ENCODE results near the gene SAMD4B. TPM values are rescaled to one million over a fixed set of nuclear protein-coding genes. Genes with fewer than 3 reads are reported as not detected.

Gene SAMD4B
- total RNA-seq, 1 experiment from 2014 or later = 80.4 TPM

DNA sequence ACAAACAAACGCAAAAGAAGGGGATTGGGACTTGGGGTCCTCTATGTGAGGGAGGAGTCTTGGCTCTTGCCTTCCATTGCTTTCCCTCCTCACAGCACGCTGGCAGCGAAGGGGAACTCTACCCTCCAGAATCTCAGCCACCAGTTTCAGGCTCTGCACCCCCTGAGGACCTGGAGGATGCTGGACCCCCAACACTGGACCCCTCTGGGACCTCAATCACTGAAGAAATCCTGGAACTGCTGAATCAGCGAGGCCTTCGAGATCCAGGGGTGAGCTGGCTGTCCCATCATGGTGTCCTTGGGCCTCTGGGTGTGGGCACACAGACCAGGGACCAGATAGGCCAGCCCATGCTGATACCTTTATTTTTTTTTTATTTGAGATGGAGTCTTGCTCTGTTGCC, 79.8 kb downstream of the SAMD4B start:
- no peaks in the 10 kb centered on the region for H3K9me3 ChIP-seq (ENCODE audit: low read length)
- no TSS peak for BruUV-seq (replicated peaks)
- no peak for ATAC-seq
- H3K4me1 ChIP-seq (ENCODE audit: insufficient read depth, low read length) = no peaks in the 10 kb centered on the region
- POLR2A ChIA-PET (ENCODE audit: unreplicated experiment) = no interaction called here
- H3K9me2 ChIP-seq (replicated peaks; ENCODE audit: low read length) = no peaks in the 10 kb centered on the region
- no peak overlapping the region for H3K27ac ChIP-seq (ENCODE audit: low read length)
- no peaks in the 10 kb centered on the region for H3K36me3 ChIP-seq (ENCODE audit: low read depth, low read length)
- no peak overlapping the region for H3K4me2 ChIP-seq (ENCODE audit: low read length)
- TF ChIP-seq EZH2 (IDR thresholded peaks at IDR 0.05; ENCODE audit: low read length, unreplicated experiment) (no peak), EZH2phosphoT487 (IDR thresholded peaks at IDR 0.05; ENCODE audit: borderline replicate concordance, low read length) (no peak)
- TF ChIP-seq, protein P1, sequence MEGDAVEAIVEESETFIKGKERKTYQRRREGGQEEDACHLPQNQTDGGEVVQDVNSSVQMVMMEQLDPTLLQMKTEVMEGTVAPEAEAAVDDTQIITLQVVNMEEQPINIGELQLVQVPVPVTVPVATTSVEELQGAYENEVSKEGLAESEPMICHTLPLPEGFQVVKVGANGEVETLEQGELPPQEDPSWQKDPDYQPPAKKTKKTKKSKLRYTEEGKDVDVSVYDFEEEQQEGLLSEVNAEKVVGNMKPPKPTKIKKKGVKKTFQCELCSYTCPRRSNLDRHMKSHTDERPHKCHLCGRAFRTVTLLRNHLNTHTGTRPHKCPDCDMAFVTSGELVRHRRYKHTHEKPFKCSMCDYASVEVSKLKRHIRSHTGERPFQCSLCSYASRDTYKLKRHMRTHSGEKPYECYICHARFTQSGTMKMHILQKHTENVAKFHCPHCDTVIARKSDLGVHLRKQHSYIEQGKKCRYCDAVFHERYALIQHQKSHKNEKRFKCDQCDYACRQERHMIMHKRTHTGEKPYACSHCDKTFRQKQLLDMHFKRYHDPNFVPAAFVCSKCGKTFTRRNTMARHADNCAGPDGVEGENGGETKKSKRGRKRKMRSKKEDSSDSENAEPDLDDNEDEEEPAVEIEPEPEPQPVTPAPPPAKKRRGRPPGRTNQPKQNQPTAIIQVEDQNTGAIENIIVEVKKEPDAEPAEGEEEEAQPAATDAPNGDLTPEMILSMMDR (conservative IDR thresholded peaks at IDR 0.05; ENCODE audit: low read depth, low read length) = no peak
- intact Hi-C loops (cut with micrococcal nuclease) = no loop called here
- no peaks in the 10 kb centered on the region for H3K27me3 ChIP-seq (ENCODE audit: low read length)
- H3K79me2 ChIP-seq (ENCODE audit: low read length) = no peaks in the 10 kb centered on the region
- no peak for DNase-seq
- H2AFZ ChIP-seq (ENCODE audit: low read length) = no peak overlapping the region
- no peaks in the 10 kb centered on the region for H4K20me1 ChIP-seq (ENCODE audit: low read length)
- CTCF ChIA-PET = no interaction called here
- no peaks in the 10 kb centered on the region for H3F3A ChIP-seq (ENCODE audit: low read length, unreplicated experiment)
- H3K4me3 ChIP-seq (ENCODE audit: low read length) = no peak overlapping the region
- no peak overlapping the region for H3K9ac ChIP-seq (ENCODE audit: low read length)

DNA sequence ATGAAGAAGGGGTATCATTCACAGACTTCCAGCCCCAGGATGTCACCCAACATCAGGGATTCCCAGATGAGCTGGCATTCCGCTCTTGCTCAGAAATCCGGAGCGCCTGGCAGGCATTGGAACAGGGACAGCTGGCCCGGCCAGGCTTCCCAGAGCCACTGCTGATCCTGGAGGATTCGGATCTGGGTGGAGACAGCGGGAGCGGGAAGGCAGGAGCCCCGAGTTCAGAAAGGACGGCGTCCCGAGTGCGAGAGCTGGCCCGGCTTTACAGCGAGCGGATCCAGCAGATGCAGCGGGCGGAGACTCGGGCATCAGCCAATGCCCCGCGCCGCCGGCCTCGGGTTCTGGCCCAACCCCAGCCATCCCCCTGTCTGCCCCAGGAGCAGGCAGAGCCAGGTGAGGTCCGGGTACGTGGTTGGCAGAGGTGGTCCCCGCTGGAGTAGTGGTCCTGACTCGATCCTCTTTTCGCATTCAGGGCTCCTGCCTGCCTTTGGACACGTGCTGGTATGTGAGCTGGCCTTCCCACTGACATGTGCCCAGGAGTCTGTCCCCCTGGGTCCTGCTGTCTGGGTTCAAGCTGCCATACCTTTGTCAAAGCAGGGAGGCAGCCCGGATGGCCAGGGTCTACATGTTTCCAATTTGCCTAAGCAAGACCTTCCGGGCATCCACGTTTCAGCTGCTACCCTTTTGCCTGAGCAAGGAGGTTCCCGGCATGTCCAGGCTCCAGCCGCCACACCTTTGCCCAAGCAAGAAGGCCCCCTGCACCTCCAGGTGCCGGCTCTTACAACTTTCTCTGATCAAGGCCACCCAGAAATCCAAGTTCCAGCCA, 81.3 kb downstream of the SAMD4B start:
- BruUV-seq (replicated peaks) = no TSS peak
- Histone ChIP-seq H3K4me1 (ENCODE audit: insufficient read depth, low read length) (no peaks in the 10 kb centered on the region), H3K9ac (ENCODE audit: low read length) (no peak overlapping the region), H3K36me3 (ENCODE audit: low read depth, low read length) (no peaks in the 10 kb centered on the region), H3K4me3 (ENCODE audit: low read length) (no peak overlapping the region), H3K9me2 (replicated peaks; ENCODE audit: low read length) (no peaks in the 10 kb centered on the region), H3K4me2 (ENCODE audit: low read length) (no peak overlapping the region), H3K79me2 (ENCODE audit: low read length) (no peaks in the 10 kb centered on the region), H3F3A (ENCODE audit: low read length, unreplicated experiment) (no peaks in the 10 kb centered on the region), H4K20me1 (ENCODE audit: low read length) (no peaks in the 10 kb centered on the region), H3K27ac (ENCODE audit: low read length) (no peak overlapping the region), H2AFZ (ENCODE audit: low read length) (no peak overlapping the region), H3K9me3 (ENCODE audit: low read length) (no peaks in the 10 kb centered on the region), H3K27me3 (ENCODE audit: low read length) (no peaks in the 10 kb centered on the region)
- CTCF ChIA-PET = no interaction called here
- intact Hi-C loops (cut with micrococcal nuclease) = no loop called here
- DNase-seq (no peak), ATAC-seq (no peak)
- TF ChIP-seq EZH2phosphoT487 (IDR thresholded peaks at IDR 0.05; ENCODE audit: borderline replicate concordance, low read length) (no peak), EZH2 (IDR thresholded peaks at IDR 0.05; ENCODE audit: low read length, unreplicated experiment) (no peak)
- TF ChIP-seq, protein P1 (conservative IDR thresholded peaks at IDR 0.05; ENCODE audit: low read depth, low read length) = no peak
- POLR2A ChIA-PET (ENCODE audit: unreplicated experiment) = no interaction called here

DNA sequence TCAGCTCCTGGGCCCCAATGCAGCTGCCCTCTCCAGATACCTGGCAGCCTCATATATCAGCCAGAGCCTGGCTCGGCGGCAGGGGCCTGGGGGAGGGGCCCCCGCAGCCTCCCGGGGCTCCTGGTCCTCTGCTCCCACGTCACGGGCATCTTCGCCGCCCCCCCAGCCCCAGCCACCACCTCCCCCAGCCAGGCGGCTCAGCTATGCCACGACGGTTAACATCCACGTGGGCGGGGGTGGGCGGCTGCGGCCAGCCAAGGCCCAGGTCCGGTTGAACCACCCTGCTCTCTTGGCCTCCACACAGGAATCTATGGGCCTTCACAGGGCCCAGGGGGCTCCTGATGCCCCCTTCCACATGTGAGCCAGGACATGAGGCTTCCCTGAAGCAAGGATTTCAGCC, 82.7 kb downstream of the SAMD4B start:
- no peak for ATAC-seq
- no peak overlapping the region for H2AFZ ChIP-seq (ENCODE audit: low read length)
- H3F3A ChIP-seq (ENCODE audit: low read length, unreplicated experiment) = no peaks in the 10 kb centered on the region
- no peak overlapping the region for H3K9ac ChIP-seq (ENCODE audit: low read length)
- H3K4me1 ChIP-seq (ENCODE audit: insufficient read depth, low read length) = no peaks in the 10 kb centered on the region
- H3K27ac ChIP-seq (ENCODE audit: low read length) = no peak overlapping the region
- H3K36me3 ChIP-seq (ENCODE audit: low read depth, low read length) = no peaks in the 10 kb centered on the region
- no peaks in the 10 kb centered on the region for H3K9me3 ChIP-seq (ENCODE audit: low read length)
- no peak for DNase-seq
- CTCF ChIA-PET = no interaction called here
- no peaks in the 10 kb centered on the region for H3K79me2 ChIP-seq (ENCODE audit: low read length)
- H3K4me3 ChIP-seq (ENCODE audit: low read length) = no peak overlapping the region
- no peaks in the 10 kb centered on the region for H3K9me2 ChIP-seq (replicated peaks; ENCODE audit: low read length)
- TF ChIP-seq, protein P1 (conservative IDR thresholded peaks at IDR 0.05; ENCODE audit: low read depth, low read length) = no peak
- TF ChIP-seq EZH2phosphoT487 (IDR thresholded peaks at IDR 0.05; ENCODE audit: borderline replicate concordance, low read length) = no peak
- no peak for TF ChIP-seq EZH2 (IDR thresholded peaks at IDR 0.05; ENCODE audit: low read length, unreplicated experiment)
- H3K27me3 ChIP-seq (ENCODE audit: low read length) = no peaks in the 10 kb centered on the region
- H4K20me1 ChIP-seq (ENCODE audit: low read length) = no peaks in the 10 kb centered on the region
- no peak overlapping the region for H3K4me2 ChIP-seq (ENCODE audit: low read length)
- BruUV-seq (replicated peaks) = no TSS peak
- POLR2A ChIA-PET (ENCODE audit: unreplicated experiment) = no interaction called here
- intact Hi-C loops (cut with micrococcal nuclease) = no loop called here

All from PC-3 (cell line).